ENCODE results near the gene ELOVL2. TPM values are rescaled to one million over a fixed set of nuclear protein-coding genes. Genes with fewer than 3 reads are reported as not detected.

ELOVL2 gene
- total and polyA plus RNA-seq, 10 of the 15 experiments (the other 5 are each of a cell fraction or from before 2014, with no cell fraction given) = 0.01 to 0.03 TPM; not detected in 8

GRCh38 chr6:11028959-11029358 lies 15.1 kb downstream of the ELOVL2 start:
- no peak for DNase-seq (ENCODE audit: low read depth, low spot score)
- SMC1A ChIA-PET (ENCODE audit: uncharacterized antibody, unreplicated experiment) = no interaction called here
- peaks cover 8% of the 10 kb centered on the region for H3K4me1 ChIP-seq (ENCODE audit: control insufficient read depth, insufficient read depth, low read length)
- in situ Hi-C loops (cut with MboI) = no loop called here
- BruUV-seq (replicated peaks) = no TSS peak
- H3K79me2 ChIP-seq (ENCODE audit: control insufficient read depth, insufficient read depth, low read length) = no peaks in the 10 kb centered on the region
- RAD21 ChIA-PET (ENCODE audit: unreplicated experiment) = no interaction called here
- no peak overlapping the region for H3K4me2 ChIP-seq (ENCODE audit: control insufficient read depth, insufficient read depth)
- H3K27me3 ChIP-seq (replicated peaks in 1 of 2; ENCODE audit: control insufficient read depth in 2 of 2, insufficient read depth in 2 of 2, low read length in 1 of 2) = peaks cover 2 to 3% of the 10 kb centered on the region in 2 experiments; a peak in 3 of 4 replicates
- H3K9ac ChIP-seq (ENCODE audit: control insufficient read depth, insufficient read depth, low read length) = no peak overlapping the region
- no peak overlapping the region for H3K27ac ChIP-seq (ENCODE audit: control insufficient read depth, insufficient read depth)
- ATAC-seq = no peak
- no peaks in the 10 kb centered on the region for H4K20me1 ChIP-seq (ENCODE audit: control insufficient read depth, insufficient read depth)
- H3K9me3 ChIP-seq (replicated peaks; ENCODE audit: control insufficient read depth, insufficient read depth, low read length) = no peaks in the 10 kb centered on the region
- POLR2A ChIA-PET = interaction anchor here (0.7 kb wide), 1 partner anchor 9 kb away, joined by 5 read pairs; no protein-coding TSS in a partner anchor
- H2AFZ ChIP-seq (ENCODE audit: control insufficient read depth, low read depth, low read length) = no peak overlapping the region
- WGBS (ENCODE audit: insufficient coverage, insufficient replicate concordance, low lambda C conversion rate, missing lambda C conversion rate) = 84% methylated on average over 10 of the region's 11 CpGs
- TF ChIP-seq ASH2L (IDR thresholded peaks at IDR 0.05; ENCODE audit: borderline replicate concordance, low read depth) (no peak), KAT2A (conservative IDR thresholded peaks at IDR 0.05; ENCODE audit: control insufficient read depth, low read depth, low read length) (no peak), ATF3 (IDR thresholded peaks at IDR 0.05; ENCODE audit: borderline replicate concordance, extremely low read depth, low read depth, low read length) (no peak), CBX3 (IDR thresholded peaks at IDR 0.05; ENCODE audit: borderline replicate concordance, low read depth) (no peak), EZH2 (IDR thresholded peaks at IDR 0.05; ENCODE audit: borderline replicate concordance, control insufficient read depth, low read depth, low read length) (no peak), SMAD5 (IDR thresholded peaks at IDR 0.05; ENCODE audit: low read depth) (no peak), MYC (IDR thresholded peaks at IDR 0.05; ENCODE audit: insufficient read depth, insufficient read length, insufficient replicate concordance, low read length, severe bottlenecking) (no peak), BCL3 (IDR thresholded peaks at IDR 0.05; ENCODE audit: borderline replicate concordance, insufficient read depth, low read depth, low read length, poor library complexity, severe bottlenecking) (no peak), NR2F1 (conservative IDR thresholded peaks at IDR 0.05) (no peak), ATF7 (IDR thresholded peaks at IDR 0.05; ENCODE audit: low read depth) (no peak), MYB (IDR thresholded peaks at IDR 0.05; ENCODE audit: borderline replicate concordance, low read depth, low read length) (no peak), DPF2 (IDR thresholded peaks at IDR 0.05) (no peak), MXI1 (IDR thresholded peaks at IDR 0.05; ENCODE audit: low read depth, low read length) (no peak)
- no peaks in the 10 kb centered on the region for H3K36me3 ChIP-seq (ENCODE audit: control insufficient read depth in 2 of 2, insufficient read depth in 2 of 2, low read length in 1 of 2)
- intact Hi-C loops (cut with micrococcal nuclease; ENCODE audit: unreplicated experiment) = no loop called here
- CTCF ChIA-PET = no interaction called here
- H3K4me3 ChIP-seq = no peak overlapping the region
- FAIRE-seq = no peak

Measured in GM12878 (cell line).